HG03045 (cell line): Measurements from ENCODE around the gene PPP1R2C.

Source experiments
- ATAC-seq: cut with Tn5 transposase; IDR thresholded peaks from one replicate; pipeline ENCODE4 v1.9.1; 2021; ENCODE audit warnings: mild to moderate bottlenecking, moderate library complexity; ENCODE audit not compliant: unreplicated experiment

Gene PPP1R2C

GRCh38 chrX:42751573-42751972, 26.4 kb downstream of the PPP1R2C start:
- no peak for ATAC-seq

- ATAC-seq = no peak
These were observed 29.7 kb downstream of the PPP1R2C start for GRCh38 chrX:42748067-42748850.

DNA sequence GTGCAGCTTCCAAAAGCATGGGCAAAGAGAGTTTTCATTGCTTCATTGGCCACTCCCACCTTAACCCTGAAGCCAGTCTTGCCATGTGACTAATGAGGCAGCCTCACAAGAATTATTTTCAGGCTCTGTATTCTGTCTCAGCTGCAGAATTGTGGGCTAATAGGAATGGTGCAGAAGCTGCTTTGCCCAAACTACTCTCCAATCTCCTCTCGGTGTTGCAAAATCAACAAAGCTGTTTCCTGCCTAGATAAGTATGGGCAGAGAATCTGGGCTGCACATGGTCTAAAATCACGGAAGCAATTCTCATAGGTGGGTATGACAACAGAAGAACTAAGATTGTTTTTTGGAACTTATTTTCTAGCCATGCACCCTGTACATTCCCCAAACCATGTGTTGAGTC, 31.4 kb downstream of the PPP1R2C start:
- ATAC-seq = no peak

DNA sequence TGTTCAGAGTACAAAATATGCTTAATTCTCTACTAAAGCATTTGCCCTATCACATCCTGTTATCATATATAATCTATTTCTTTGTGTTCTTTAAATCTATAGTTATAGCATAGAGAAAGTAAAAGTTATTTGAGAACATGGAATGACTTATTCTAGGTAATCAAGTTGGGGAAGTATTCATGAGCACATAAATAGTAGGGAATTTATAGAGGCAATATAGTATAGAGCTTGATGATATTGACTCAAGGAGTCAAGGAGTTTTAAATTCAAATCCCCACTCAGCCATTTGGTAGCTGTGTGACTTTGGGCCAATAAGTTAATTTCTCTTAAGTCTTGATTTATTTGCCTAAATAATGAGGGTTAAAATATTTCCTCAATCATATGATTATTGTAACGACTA, 37.5 kb downstream of the PPP1R2C start:
- no peak for ATAC-seq

GRCh38 chrX:42739741-42740140, 38.2 kb downstream of the PPP1R2C start:
- ATAC-seq = no peak

DNA sequence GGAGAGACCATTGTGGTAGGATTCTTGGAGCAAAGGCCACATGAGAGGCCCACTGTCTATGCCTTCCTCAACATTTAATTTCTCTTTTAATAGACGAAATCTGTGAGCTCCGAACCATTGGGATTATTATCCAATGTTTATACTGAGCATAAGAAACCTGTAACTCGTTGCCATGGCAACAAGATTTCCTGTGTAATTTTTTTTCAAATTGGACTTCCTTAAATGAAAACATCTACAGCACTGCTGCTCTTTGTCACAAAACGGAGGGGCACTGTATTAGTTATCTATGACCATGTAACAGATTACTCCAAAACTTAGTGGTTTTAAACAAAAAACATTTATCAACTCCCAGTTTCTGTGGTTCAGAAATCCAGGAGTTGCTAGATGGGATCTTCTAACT, 38.7 kb downstream of the PPP1R2C start:
- ATAC-seq = no peak

DNA sequence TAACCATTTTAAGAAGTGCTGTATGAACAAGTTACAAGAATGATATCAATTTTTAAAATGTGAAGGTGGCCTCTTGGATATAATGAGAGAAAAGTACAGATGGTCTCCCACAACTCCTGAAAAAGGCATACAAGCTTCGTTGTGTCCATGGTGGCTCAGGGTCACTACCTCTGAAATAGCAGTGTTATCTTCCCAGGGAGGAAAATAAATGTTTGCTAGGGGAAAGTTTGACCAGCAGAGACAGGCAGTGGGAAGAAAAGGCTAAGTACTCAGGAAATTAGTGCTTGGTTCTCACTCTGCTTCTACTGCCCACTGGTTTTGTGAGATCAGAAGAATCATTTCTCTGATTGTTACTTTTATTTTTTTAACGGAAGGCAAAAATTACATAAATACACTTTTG, 39.4 kb downstream of the PPP1R2C start:
- no peak for ATAC-seq

DNA sequence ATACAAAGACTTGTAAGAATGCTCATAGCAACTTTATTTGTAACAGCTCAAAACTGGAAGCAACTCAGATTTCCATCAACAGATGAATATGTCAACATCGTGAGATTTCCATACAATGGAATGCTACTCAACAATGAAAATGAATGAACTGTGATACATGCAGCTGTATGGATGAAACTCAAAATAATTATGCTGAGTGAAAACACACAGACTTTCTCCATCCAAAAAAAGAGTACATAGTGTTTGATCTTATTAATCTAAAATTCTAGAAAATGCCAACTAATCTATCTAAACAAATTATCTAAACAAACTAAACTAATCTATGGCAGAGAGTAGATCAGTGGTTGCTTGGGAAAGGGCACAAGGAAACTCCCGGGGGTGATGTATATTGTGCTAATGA, 42.7 kb downstream of the PPP1R2C start:
- no peak for ATAC-seq

- ATAC-seq = no peak
These were observed 45.5 kb downstream of the PPP1R2C start for GRCh38 chrX:42732506-42732905.
